Trophoblast cell (in vitro differentiated cells and primary cell): ENCODE results near the gene FIGLA.

ENCODE experiments used
- DNase-seq, 2 donors: peaks; one replicate each; pipeline ENCODE4 v3.0.0-alpha.2; 2016
- H2AFZ ChIP-seq: 2 replicates; pipeline ENCODE4 v1.6.1; 2013; ENCODE audit warnings: low read length, moderate library complexity, mild to moderate bottlenecking; ENCODE audit not compliant: insufficient read depth, poor library complexity
- H2AK5ac ChIP-seq: 2 replicates; pipeline ENCODE4 v1.6.1; 2013; ENCODE audit warnings: mild to moderate bottlenecking, low read length
- H2BK120ac ChIP-seq: 2 replicates; pipeline ENCODE4 v1.6.1; 2013; ENCODE audit warnings: low read length, mild to moderate bottlenecking, moderate library complexity; ENCODE audit not compliant: insufficient read depth, poor library complexity
- H2BK12ac ChIP-seq: 2 replicates; pipeline ENCODE4 v1.6.1; 2013; ENCODE audit warnings: mild to moderate bottlenecking, low read length, moderate library complexity
- H2BK5ac ChIP-seq: 2 replicates; pipeline ENCODE4 v1.6.1; 2013; ENCODE audit warnings: low read length, low read depth, moderate library complexity, mild to moderate bottlenecking; ENCODE audit not compliant: poor library complexity
- H3K14ac ChIP-seq: 2 replicates; pipeline ENCODE4 v1.6.1; 2013; ENCODE audit warnings: mild to moderate bottlenecking, low read length
- H3K18ac ChIP-seq: 2 replicates; pipeline ENCODE4 v1.6.1; 2013; ENCODE audit warnings: mild to moderate bottlenecking, low read length
- H3K23ac ChIP-seq: 2 replicates; pipeline ENCODE4 v1.6.1; 2013; ENCODE audit warnings: low read length
- H3K27ac ChIP-seq: 2 replicates; pipeline ENCODE4 v1.5.1; 2013; ENCODE audit warnings: low read depth, mild to moderate bottlenecking, inconsistent platforms, low read length, moderate library complexity
- H3K27me3 ChIP-seq: 2 replicates; pipeline ENCODE4 v1.6.1; 2013; ENCODE audit warnings: inconsistent platforms, mild to moderate bottlenecking, low read length, moderate library complexity; ENCODE audit not compliant: insufficient read depth
- H3K36me3 ChIP-seq, 2 experiments: 1 replicate in 1 of 2; 2 replicates in 1 of 2; pipeline ENCODE4 v1.6.1; 2013; ENCODE audit warnings: low read length in 2 of 2, mild to moderate bottlenecking in 2 of 2, moderate library complexity in 1 of 2; ENCODE audit not compliant: insufficient read depth in 2 of 2, control insufficient read depth in 1 of 2
- H3K4ac ChIP-seq: 2 replicates; pipeline ENCODE4 v1.6.1; 2013; ENCODE audit warnings: low read depth, mild to moderate bottlenecking, low read length, moderate library complexity
- H3K4me1 ChIP-seq, 2 experiments: 1 replicate in 1 of 2; 2 replicates in 1 of 2; pipeline ENCODE4 v1.6.1; 2013; ENCODE audit warnings: low read length in 2 of 2, mild to moderate bottlenecking in 2 of 2, moderate library complexity in 1 of 2; ENCODE audit not compliant: insufficient read depth in 2 of 2, control insufficient read depth in 1 of 2
- H3K4me2 ChIP-seq: 2 replicates; pipeline ENCODE4 v1.6.1; 2013; ENCODE audit warnings: inconsistent platforms, mild to moderate bottlenecking, low read length, moderate library complexity
- H3K4me3 ChIP-seq: 2 replicates; pipeline ENCODE4 v1.5.1; 2013; ENCODE audit warnings: mild to moderate bottlenecking, low read depth, low read length, inconsistent platforms
- H3K79me1 ChIP-seq: one replicate; pipeline ENCODE4 v1.6.1; 2013; ENCODE audit warnings: low read length
- H3K79me2 ChIP-seq: 2 replicates; pipeline ENCODE4 v1.6.1; 2013; ENCODE audit warnings: low read length, mild to moderate bottlenecking; ENCODE audit not compliant: control insufficient read depth, insufficient read depth, poor library complexity
- H3K9ac ChIP-seq: 2 replicates; pipeline ENCODE4 v1.6.1; 2013; ENCODE audit warnings: mild to moderate bottlenecking, low read length
- H3K9me3 ChIP-seq: 2 replicates; pipeline ENCODE4 v1.6.1; 2013; ENCODE audit warnings: low read depth, mild to moderate bottlenecking, control low read depth, inconsistent platforms, low read length; ENCODE audit not compliant: insufficient read depth
- H4K12ac ChIP-seq: 2 replicates; pipeline ENCODE4 v1.6.1; 2013; ENCODE audit warnings: low read depth, mild to moderate bottlenecking, low read length, moderate library complexity
- H4K8ac ChIP-seq: 2 replicates; pipeline ENCODE4 v1.6.1; 2013; ENCODE audit warnings: low read depth, mild to moderate bottlenecking, low read length, moderate library complexity
- H4K91ac ChIP-seq: one replicate; pipeline ENCODE4 v1.6.1; 2013; ENCODE audit warnings: low read depth, mild to moderate bottlenecking, low read length, moderate library complexity
- WGBS: extraction: QIAGEN DNeasy Blood & Tissue Kit; methylation state at CpG from one replicate; pipeline ENCODE4 v1.1.7; 2013; ENCODE audit warnings: missing lambda C conversion rate; ENCODE audit not compliant: insufficient read length, insufficient coverage; ENCODE audit errors: extremely low coverage; 5-methylcytosine and 5-hydroxymethylcytosine counted together

FIGLA gene

DNA sequence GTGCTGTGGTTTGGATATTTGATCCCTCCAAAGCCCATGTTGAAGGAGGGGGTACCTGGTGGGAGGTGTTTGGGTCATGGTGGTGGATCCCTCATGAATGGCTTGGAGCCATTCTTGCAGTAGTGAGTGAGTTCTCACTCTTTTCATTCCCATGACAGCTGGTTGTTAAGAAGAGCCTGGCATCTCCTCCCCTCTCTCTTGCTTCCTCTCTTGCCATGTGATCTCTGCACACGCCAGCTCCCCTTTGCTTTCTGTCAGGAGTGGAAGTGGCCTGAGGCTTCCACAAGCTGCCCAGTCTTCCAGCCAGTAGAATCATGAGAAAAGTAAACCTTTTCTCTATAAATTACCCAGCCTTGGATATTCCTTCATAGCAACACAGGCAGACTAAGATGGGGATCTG is 31.0 kb downstream of the FIGLA start:
- Histone ChIP-seq H3K36me3 (no peaks in the 10 kb centered on the region), H4K12ac (no peak overlapping the region), H3K27ac (no peak overlapping the region), H3K9me3 (no peaks in the 10 kb centered on the region), H2AFZ (no peak overlapping the region), H3K18ac (no peak overlapping the region), H3K4me2 (no peak overlapping the region), H3K27me3 (no peaks in the 10 kb centered on the region), H3K4me3 (no peak overlapping the region), H3K4ac (no peak overlapping the region), H2AK5ac (no peak overlapping the region), H3K23ac (no peak overlapping the region), H3K79me1 (no peaks in the 10 kb centered on the region), H4K91ac (no peak overlapping the region), H4K8ac (no peak overlapping the region), H2BK12ac (no peak overlapping the region), H2BK120ac (no peak overlapping the region), H3K79me2 (no peaks in the 10 kb centered on the region), H3K9ac (no peak overlapping the region), H3K14ac (no peak overlapping the region), H3K4me1 (no peaks in the 10 kb centered on the region), H2BK5ac (no peak overlapping the region)
- no CpG with 5 or more reads among the region's 1 CpG for WGBS
- DNase-seq = no peak

GRCh38 chr2:70757966-70758365 is 32.5 kb downstream of the FIGLA start:
- Histone ChIP-seq H3K79me2 (no peaks in the 10 kb centered on the region), H2BK12ac (no peak overlapping the region), H3K4me3 (no peak overlapping the region), H3K18ac (no peak overlapping the region), H3K9ac (no peak overlapping the region), H3K23ac (no peak overlapping the region), H4K8ac (no peak overlapping the region), H2AFZ (no peak overlapping the region), H3K4ac (no peak overlapping the region), H3K9me3 (no peaks in the 10 kb centered on the region), H3K4me1 (no peaks in the 10 kb centered on the region), H3K14ac (no peak overlapping the region), H3K27me3 (no peaks in the 10 kb centered on the region), H2BK5ac (no peak overlapping the region), H3K4me2 (no peak overlapping the region), H3K27ac (no peak overlapping the region), H4K12ac (no peak overlapping the region), H2AK5ac (no peak overlapping the region), H2BK120ac (no peak overlapping the region), H3K36me3 (no peaks in the 10 kb centered on the region), H3K79me1 (no peaks in the 10 kb centered on the region), H4K91ac (no peak overlapping the region)
- WGBS = no CpG with 5 or more reads among the region's 7 CpGs
- no peak for DNase-seq

DNA sequence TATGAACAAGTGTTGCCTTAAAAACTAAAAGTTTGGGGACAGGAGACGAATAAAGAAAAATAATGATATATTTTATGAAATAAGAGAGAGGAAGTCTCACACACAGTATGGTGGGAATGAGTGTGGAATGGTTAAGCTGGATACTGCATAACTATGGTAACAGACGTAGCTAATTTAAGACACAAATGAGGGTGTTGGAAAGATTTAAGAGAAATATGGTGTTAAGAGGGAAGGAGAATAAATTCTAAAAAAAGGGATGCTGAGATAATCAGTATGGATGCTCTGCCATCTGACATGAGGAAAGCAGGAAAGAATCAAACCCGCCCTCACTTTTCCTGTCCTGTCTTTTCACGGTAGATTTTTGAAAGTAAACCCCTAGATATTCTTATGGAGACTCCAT is 33.1 kb downstream of the FIGLA start:
- Histone ChIP-seq H3K4ac (no peak overlapping the region), H4K12ac (no peak overlapping the region), H3K36me3 (no peaks in the 10 kb centered on the region), H4K8ac (no peak overlapping the region), H3K14ac (no peak overlapping the region), H3K27me3 (no peaks in the 10 kb centered on the region), H3K18ac (no peak overlapping the region), H2BK12ac (no peak overlapping the region), H3K4me1 (no peaks in the 10 kb centered on the region), H2BK120ac (no peak overlapping the region), H3K4me3 (no peak overlapping the region), H3K9me3 (no peaks in the 10 kb centered on the region), H4K91ac (no peak overlapping the region), H2AK5ac (no peak overlapping the region), H3K9ac (no peak overlapping the region), H3K79me1 (no peaks in the 10 kb centered on the region), H3K79me2 (no peaks in the 10 kb centered on the region), H2AFZ (no peak overlapping the region), H3K27ac (no peak overlapping the region), H3K4me2 (no peak overlapping the region), H3K23ac (no peak overlapping the region), H2BK5ac (no peak overlapping the region)
- 100% methylated on average over 1 of the region's 4 CpGs for WGBS
- no peak for DNase-seq

DNA sequence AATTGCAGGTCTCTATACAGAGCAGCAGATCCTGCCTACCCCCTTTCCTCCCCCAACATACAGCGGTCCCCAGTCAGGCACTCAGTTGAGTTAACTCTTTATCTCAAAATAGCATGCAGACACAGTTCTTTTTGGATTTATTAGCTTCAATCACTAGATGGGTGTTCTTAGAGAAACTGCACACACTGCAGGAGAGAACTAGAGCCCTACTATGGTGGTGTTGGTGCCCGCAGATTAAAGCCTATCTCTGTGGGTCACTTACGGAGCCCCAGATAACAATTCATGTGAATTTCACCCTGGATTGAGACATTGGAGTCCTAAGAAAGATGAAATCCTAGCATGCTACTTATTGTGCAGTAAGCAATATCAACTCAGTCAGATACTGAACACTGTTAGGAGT is 34.3 kb downstream of the FIGLA start:
- Histone ChIP-seq H2AFZ (no peak overlapping the region), H3K9ac (no peak overlapping the region), H3K9me3 (no peaks in the 10 kb centered on the region), H2AK5ac (no peak overlapping the region), H3K27me3 (no peaks in the 10 kb centered on the region), H3K4me3 (no peak overlapping the region), H4K91ac (no peak overlapping the region), H3K27ac (no peak overlapping the region), H4K8ac (no peak overlapping the region), H3K4me2 (no peak overlapping the region), H3K36me3 (no peaks in the 10 kb centered on the region), H3K4me1 (no peaks in the 10 kb centered on the region), H3K4ac (no peak overlapping the region), H3K14ac (no peak overlapping the region), H2BK120ac (no peak overlapping the region), H3K79me2 (no peaks in the 10 kb centered on the region), H2BK5ac (no peak overlapping the region), H2BK12ac (no peak overlapping the region), H3K79me1 (no peaks in the 10 kb centered on the region), H3K18ac (no peak overlapping the region), H3K23ac (no peak overlapping the region), H4K12ac (no peak overlapping the region)
- no CpG with 5 or more reads among the region's 3 CpGs for WGBS
- DNase-seq = no peak
